LNCAP (cell line): ENCODE measurements around the gene SIGLEC1.

ENCODE experiments used
- TF ChIP-seq, protein P1 (sequence below): fragments of 450-650 bp; IDR thresholded peaks from 2 replicates; pipeline ENCODE4 v1.5.1; 2017; ENCODE audit warnings: mild to moderate bottlenecking

The SIGLEC1 gene

DNA sequence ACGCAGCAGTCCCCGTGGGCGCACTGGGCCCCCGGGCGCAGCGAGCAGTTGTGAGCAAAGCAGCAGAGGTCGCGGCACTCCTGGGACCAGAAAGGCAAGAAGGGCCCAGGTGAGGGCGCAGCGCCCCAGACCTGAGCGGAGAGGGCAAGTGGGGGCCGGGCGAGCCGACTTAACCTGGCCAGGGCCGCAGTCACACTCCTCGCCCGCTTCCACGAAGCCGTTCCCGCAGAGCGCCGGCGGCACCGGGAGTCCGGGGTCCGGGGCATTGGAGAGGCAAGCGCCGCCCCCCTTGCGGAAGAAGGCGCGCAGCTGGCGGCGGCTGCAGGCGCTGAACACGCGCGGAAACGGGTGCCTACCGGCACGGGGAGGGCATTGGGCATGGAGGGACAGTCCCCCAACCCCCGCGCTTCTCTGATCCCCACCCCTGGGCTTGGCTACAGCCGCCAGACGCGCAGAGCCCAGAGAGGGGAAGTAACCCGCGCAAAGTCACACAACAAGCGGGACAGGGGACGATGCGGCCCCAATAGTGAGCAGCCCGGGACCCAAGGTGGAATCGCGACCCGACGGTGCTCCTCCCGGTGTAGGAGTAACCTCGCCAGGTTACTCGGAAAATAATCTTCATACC lies 39.7 kb downstream of the SIGLEC1 start:
- TF ChIP-seq, protein P1, sequence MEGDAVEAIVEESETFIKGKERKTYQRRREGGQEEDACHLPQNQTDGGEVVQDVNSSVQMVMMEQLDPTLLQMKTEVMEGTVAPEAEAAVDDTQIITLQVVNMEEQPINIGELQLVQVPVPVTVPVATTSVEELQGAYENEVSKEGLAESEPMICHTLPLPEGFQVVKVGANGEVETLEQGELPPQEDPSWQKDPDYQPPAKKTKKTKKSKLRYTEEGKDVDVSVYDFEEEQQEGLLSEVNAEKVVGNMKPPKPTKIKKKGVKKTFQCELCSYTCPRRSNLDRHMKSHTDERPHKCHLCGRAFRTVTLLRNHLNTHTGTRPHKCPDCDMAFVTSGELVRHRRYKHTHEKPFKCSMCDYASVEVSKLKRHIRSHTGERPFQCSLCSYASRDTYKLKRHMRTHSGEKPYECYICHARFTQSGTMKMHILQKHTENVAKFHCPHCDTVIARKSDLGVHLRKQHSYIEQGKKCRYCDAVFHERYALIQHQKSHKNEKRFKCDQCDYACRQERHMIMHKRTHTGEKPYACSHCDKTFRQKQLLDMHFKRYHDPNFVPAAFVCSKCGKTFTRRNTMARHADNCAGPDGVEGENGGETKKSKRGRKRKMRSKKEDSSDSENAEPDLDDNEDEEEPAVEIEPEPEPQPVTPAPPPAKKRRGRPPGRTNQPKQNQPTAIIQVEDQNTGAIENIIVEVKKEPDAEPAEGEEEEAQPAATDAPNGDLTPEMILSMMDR: no peak

DNA sequence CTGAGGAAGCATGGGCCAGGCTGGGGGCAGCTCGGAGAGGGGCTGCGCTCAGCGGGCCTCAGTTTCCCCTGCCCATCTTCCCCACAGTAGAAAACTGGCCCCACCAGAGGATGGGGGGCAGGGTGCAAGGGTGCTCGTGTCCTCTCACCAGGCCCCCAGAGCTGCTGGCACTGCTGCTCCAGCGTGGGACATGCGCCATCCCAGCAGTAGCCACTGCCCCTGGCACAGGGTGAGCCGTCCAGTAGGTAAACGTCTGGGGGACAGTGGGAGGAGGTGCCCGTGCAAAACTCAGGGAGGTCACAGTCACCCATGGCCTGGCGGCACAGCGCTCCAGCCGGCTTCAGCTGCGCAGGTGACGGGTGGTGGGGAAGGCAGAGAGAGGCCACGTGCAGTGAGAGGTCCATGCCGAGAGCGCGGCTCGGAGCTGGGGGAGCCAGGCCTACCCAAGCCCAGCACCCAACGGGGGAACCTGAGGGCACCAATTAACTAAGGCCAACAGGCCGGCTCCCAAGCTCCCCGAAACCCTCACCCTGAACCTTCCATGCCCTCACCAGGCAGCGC lies 40.3 kb downstream of the SIGLEC1 start:
- TF ChIP-seq, protein P1: no peak

DNA sequence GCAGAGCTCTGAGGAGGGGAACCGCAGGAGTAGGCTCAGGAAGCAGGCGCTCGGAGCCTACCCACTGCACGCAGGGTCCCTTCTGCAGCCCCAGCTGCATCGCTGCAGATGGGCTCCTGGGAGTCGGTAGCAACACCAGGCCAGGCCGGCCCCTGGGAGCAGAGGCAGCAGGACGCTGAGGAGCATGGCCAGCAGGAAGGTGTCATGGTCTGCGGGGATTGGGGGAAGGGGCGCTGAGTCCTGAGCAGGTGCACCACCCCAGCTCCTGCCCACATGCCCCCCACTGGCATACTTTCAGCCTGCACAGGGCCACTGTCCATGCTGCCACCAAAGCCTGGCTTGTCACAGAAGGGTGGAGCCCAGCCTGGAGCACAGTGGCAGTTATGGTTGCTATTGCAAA lies 41.5 kb downstream of the SIGLEC1 start:
- TF ChIP-seq, protein P1: no peak

DNA sequence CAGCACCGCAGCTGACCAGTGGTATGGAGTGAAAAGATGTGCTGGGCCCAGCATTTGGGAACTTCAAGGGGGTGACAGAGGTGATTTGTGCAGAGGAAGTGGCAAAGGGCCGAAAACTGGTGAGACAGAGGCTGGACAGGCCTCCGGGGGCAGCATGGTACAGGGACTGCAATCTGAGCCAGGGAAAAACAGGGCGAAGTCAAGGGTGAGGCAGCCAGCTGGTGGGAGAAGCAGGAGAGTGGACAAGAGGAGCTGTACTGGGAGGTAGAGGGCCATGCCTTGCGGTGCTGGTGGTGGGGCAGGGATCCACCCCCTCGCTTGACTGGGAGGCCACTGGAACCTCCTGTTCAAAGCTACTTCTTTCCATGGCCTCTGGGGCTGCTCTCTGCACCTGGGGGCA lies 41.9 kb downstream of the SIGLEC1 start:
- TF ChIP-seq, protein P1: no peak

DNA sequence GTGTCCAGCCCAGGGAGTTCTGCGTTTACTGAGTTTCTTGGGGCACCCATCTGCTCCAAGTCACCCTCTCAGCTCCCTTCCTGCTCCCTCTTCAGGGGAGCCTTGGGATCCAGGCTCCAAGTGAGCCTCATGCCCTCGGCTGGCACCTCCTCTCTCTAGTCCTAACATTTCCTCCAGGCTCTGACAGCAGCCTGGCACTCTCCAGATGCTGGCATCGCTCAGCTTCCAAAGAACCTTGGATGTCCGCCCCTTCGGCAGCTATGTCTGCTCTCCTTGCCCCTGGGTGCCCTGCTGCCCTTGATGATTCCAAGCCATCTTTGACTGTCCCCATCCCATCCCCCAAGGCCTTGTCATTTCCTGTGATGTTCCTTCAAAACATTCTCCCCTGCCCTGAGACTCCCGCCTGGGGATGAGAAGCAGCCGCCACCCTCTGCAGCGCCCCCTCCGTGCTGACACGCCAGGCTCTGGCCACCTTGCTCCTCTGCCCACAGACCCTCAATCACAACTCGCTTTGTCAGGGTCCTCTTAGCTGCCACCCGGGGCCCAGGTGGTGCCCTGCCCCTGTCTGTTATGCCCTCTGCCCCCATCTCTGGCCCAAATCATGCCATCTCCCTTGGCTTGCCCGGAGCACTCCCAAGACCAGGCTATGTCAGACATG lies 42.6 kb downstream of the SIGLEC1 start:
- TF ChIP-seq, protein P1: no peak

DNA sequence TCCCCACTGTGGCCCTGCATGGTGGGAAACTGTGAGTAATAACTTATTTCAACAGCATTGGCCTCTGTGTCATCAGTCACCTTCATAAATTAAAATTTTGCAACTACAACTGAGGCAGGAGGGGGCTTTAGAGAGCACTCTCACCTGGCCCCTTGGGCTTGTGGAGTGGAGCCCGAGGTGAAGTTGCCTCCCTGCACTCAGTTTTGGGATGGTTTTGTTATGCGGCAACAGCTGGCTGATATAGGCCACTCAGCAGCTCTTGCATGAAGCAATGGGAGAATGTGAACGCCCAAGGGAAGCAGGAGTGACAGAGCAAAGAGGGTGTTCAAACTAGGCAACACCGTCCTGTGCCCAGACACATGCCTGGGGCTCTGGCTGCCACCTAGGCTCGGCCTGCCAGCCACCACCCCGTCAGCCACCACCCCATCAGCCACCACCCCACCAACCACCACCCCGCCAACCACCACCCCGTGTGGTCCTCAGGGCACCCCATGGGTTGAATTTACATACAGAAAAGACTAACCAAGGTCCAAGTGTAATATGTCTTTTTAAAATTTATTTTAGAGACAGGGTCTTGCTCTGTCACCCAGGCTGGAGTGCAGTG lies 44.9 kb downstream of the SIGLEC1 start:
- TF ChIP-seq, protein P1: no peak

DNA sequence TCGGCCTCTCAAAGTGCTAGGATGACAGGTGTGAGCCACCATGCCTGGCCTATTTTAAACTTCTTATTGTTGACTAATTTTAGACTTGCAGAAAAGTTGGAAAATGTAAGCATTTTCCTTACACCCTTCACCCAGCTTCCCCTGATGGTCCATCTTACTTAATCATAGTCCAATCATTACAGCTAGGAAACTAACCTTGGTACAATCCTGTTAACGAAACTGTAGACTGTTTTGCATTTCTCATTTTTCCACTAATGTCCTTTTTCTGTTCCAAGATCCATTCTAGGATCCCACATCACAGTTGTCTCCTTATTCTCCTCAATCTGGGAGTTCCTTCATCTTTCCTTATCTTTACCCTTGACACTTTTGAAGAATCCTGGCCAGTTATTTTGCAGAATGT lies 48.5 kb downstream of the SIGLEC1 start:
- TF ChIP-seq, protein P1: no peak
